T-helper 1 cell treated with Interleukin-12 subunit alpha and Interleukin-12 subunit beta and Interleukin-4 antibody, amounts not matched to agents 30 μg/mL and 1 μg/mL, for 36 hours (primary cell): Measurements from ENCODE around the gene SERINC2.

Source experiments
- H3K27ac Mint-ChIP-seq: one replicate; pipeline ENCODE4 v1.8.0; 2021; ENCODE audit warnings: mild to moderate bottlenecking, mixed read lengths
- H3K27me3 Mint-ChIP-seq: one replicate; pipeline ENCODE4 v1.8.0; 2021; ENCODE audit warnings: low read depth, mixed read lengths
- H3K36me3 Mint-ChIP-seq: one replicate; pipeline ENCODE4 v1.8.0; 2021; ENCODE audit warnings: low read depth, mixed read lengths
- H3K4me1 Mint-ChIP-seq: one replicate; pipeline ENCODE4 v1.8.0; 2021; ENCODE audit warnings: low read depth, mixed read lengths
- H3K4me3 Mint-ChIP-seq: one replicate; pipeline ENCODE4 v1.8.0; 2021; ENCODE audit warnings: mild to moderate bottlenecking, moderate library complexity, mixed read lengths
- H3K9me3 Mint-ChIP-seq: one replicate; pipeline ENCODE4 v1.8.0; 2021; ENCODE audit warnings: mixed read lengths

Gene SERINC2

GRCh38 chr1:31414980-31415370 lies 2.0 kb downstream of the SERINC2 start:
- no peaks in the 10 kb centered on the region for H3K9me3 Mint-ChIP-seq
- H3K4me1 Mint-ChIP-seq = peaks cover 3% of the 10 kb centered on the region
- no peak overlapping the region for H3K27ac Mint-ChIP-seq
- H3K27me3 Mint-ChIP-seq = peaks cover 63% of the 10 kb centered on the region
- no peak overlapping the region for H3K4me3 Mint-ChIP-seq
- peaks cover 2% of the 10 kb centered on the region for H3K36me3 Mint-ChIP-seq

GRCh38 chr1:31415658-31416057 lies 2.6 kb downstream of the SERINC2 start:
- Mint-ChIP-seq H3K27me3 (peaks cover 60% of the 10 kb centered on the region), H3K9me3 (no peaks in the 10 kb centered on the region), H3K4me1 (peaks cover 3% of the 10 kb centered on the region), H3K27ac (no peak overlapping the region), H3K4me3 (no peak overlapping the region), H3K36me3 (peaks cover 2% of the 10 kb centered on the region)

GRCh38 chr1:31416101-31416736 lies 3.2 kb downstream of the SERINC2 start:
- Mint-ChIP-seq H3K27me3 (peaks cover 56% of the 10 kb centered on the region), H3K9me3 (no peaks in the 10 kb centered on the region), H3K27ac (no peak overlapping the region), H3K36me3 (peaks cover 2% of the 10 kb centered on the region), H3K4me3 (no peak overlapping the region), H3K4me1 (peaks cover 3% of the 10 kb centered on the region)

GRCh38 chr1:31417148-31417547 lies 4.1 kb downstream of the SERINC2 start:
- Mint-ChIP-seq H3K9me3 (no peaks in the 10 kb centered on the region), H3K36me3 (peaks cover 2% of the 10 kb centered on the region), H3K4me1 (peaks cover 3% of the 10 kb centered on the region), H3K27ac (no peak overlapping the region), H3K4me3 (no peak overlapping the region), H3K27me3 (peaks cover 49% of the 10 kb centered on the region)

- Mint-ChIP-seq H3K9me3 (no peaks in the 10 kb centered on the region), H3K4me3 (no peak overlapping the region)
Observed at GRCh38 chr1:31418626-31419323, 5.8 kb downstream of the SERINC2 start.

GRCh38 chr1:31420716-31421115 lies 7.7 kb downstream of the SERINC2 start:
- Mint-ChIP-seq H3K9me3 (no peaks in the 10 kb centered on the region), H3K36me3 (no peaks in the 10 kb centered on the region), H3K4me3 (no peak overlapping the region), H3K27ac (no peak overlapping the region), H3K27me3 (peaks cover 38% of the 10 kb centered on the region), H3K4me1 (peaks cover 3% of the 10 kb centered on the region)

More at GRCh38 chr1:31418626-31419323, 5.8 kb downstream of the SERINC2 start:
- Mint-ChIP-seq H3K27me3 (peaks cover 53% of the 10 kb centered on the region), H3K4me1 (peaks cover 5% of the 10 kb centered on the region), H3K27ac (no peak overlapping the region), H3K36me3 (no peaks in the 10 kb centered on the region)

- no peak overlapping the region for H3K27ac Mint-ChIP-seq
- H3K9me3 Mint-ChIP-seq = no peaks in the 10 kb centered on the region
- H3K4me3 Mint-ChIP-seq = no peak overlapping the region
- H3K4me1 Mint-ChIP-seq = peaks cover 3% of the 10 kb centered on the region
- H3K36me3 Mint-ChIP-seq = no peaks in the 10 kb centered on the region
- peaks cover 30% of the 10 kb centered on the region for H3K27me3 Mint-ChIP-seq
Observed at GRCh38 chr1:31421371-31422040, 8.5 kb downstream of the SERINC2 start.

- Mint-ChIP-seq H3K27ac (no peak overlapping the region), H3K4me1 (peaks cover 3% of the 10 kb centered on the region)
Observed at GRCh38 chr1:31422505-31423319, 9.7 kb downstream of the SERINC2 start.

GRCh38 chr1:31423418-31423947 lies 10.5 kb downstream of the SERINC2 start:
- Mint-ChIP-seq H3K27ac (no peak overlapping the region), H3K27me3 (peaks cover 22% of the 10 kb centered on the region), H3K4me3 (no peak overlapping the region), H3K9me3 (no peaks in the 10 kb centered on the region), H3K4me1 (peaks cover 3% of the 10 kb centered on the region), H3K36me3 (no peaks in the 10 kb centered on the region)

More at GRCh38 chr1:31422505-31423319, 9.7 kb downstream of the SERINC2 start:
- Mint-ChIP-seq H3K9me3 (no peaks in the 10 kb centered on the region), H3K27me3 (peaks cover 22% of the 10 kb centered on the region), H3K36me3 (no peaks in the 10 kb centered on the region), H3K4me3 (no peak overlapping the region)

GRCh38 chr1:31424568-31424967 lies 11.6 kb downstream of the SERINC2 start:
- no peaks in the 10 kb centered on the region for H3K9me3 Mint-ChIP-seq
- peaks cover 22% of the 10 kb centered on the region for H3K27me3 Mint-ChIP-seq
- H3K4me1 Mint-ChIP-seq = peaks cover 3% of the 10 kb centered on the region
- H3K4me3 Mint-ChIP-seq = no peak overlapping the region
- no peak overlapping the region for H3K27ac Mint-ChIP-seq
- no peaks in the 10 kb centered on the region for H3K36me3 Mint-ChIP-seq

GRCh38 chr1:31425301-31426081 lies 12.5 kb downstream of the SERINC2 start:
- no peak overlapping the region for H3K4me3 Mint-ChIP-seq
- no peak overlapping the region for H3K27ac Mint-ChIP-seq
- H3K27me3 Mint-ChIP-seq = peaks cover 22% of the 10 kb centered on the region
- H3K4me1 Mint-ChIP-seq = peaks cover 3% of the 10 kb centered on the region
- no peaks in the 10 kb centered on the region for H3K36me3 Mint-ChIP-seq
- no peaks in the 10 kb centered on the region for H3K9me3 Mint-ChIP-seq

- no peak overlapping the region for H3K4me3 Mint-ChIP-seq
- H3K4me1 Mint-ChIP-seq = peaks cover 3% of the 10 kb centered on the region
Observed at GRCh38 chr1:31426249-31426922, 13.4 kb downstream of the SERINC2 start.

GRCh38 chr1:31427322-31427721 lies 14.3 kb downstream of the SERINC2 start:
- no peaks in the 10 kb centered on the region for H3K9me3 Mint-ChIP-seq
- H3K27me3 Mint-ChIP-seq = peaks cover 18% of the 10 kb centered on the region
- H3K4me1 Mint-ChIP-seq = peaks cover 3% of the 10 kb centered on the region
- H3K27ac Mint-ChIP-seq = no peak overlapping the region
- no peak overlapping the region for H3K4me3 Mint-ChIP-seq
- H3K36me3 Mint-ChIP-seq = no peaks in the 10 kb centered on the region

More at GRCh38 chr1:31426249-31426922, 13.4 kb downstream of the SERINC2 start:
- H3K27ac Mint-ChIP-seq = no peak overlapping the region
- H3K9me3 Mint-ChIP-seq = no peaks in the 10 kb centered on the region
- no peaks in the 10 kb centered on the region for H3K36me3 Mint-ChIP-seq
- peaks cover 19% of the 10 kb centered on the region for H3K27me3 Mint-ChIP-seq
